NK-92 treated with Interleukin-12 subunit alpha and Interleukin-12 subunit beta, amount 100 ng/mL, for 24 hours (cell line): ENCODE measurements around the gene IRAK3.
"Not testable (repeated sequence)": the region's sequence is repeated elsewhere in the genome, so short reads cannot be mapped to it uniquely, and the experiment has no call there.

Experiments used
- DNase-seq: peaks from one replicate; lab custom pipeline; 2025; lab: John Stamatoyannopoulos, UW

IRAK3 gene

GRCh38 chr12:66174391-66175325, 14.4 kb upstream of the IRAK3 start:
- DNase-seq = not testable (repeated sequence)

- no peak for DNase-seq
Observed at GRCh38 chr12:66176105-66176900, 12.7 kb upstream of the IRAK3 start.

GRCh38 chr12:66182956-66183355, 6.1 kb upstream of the IRAK3 start:
- DNase-seq = no peak

GRCh38 chr12:66184822-66185221, 4.2 kb upstream of the IRAK3 start:
- DNase-seq = not testable (repeated sequence)

GRCh38 chr12:66187036-66187435, 2.0 kb upstream of the IRAK3 start:
- DNase-seq = no peak

DNA sequence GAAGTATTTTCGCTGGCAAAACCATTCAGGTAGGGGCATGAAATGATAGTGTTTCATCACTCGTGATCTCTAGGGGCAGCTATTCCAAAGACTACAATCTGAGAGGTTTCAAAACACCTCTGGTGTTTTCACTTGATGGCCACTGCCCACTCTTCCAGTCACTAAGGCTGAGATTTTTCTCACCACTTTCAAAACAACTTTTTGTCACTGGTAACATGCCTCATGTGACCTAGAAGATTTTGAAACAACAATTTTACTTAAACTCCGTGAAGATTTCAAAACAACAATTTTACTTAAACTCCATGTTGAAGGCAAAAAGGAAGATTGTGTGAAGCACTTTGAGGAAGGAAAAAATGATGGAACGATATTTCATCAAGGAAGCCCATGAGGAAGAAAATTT, 1.2 kb upstream of the IRAK3 start:
- DNase-seq = no peak

DNA sequence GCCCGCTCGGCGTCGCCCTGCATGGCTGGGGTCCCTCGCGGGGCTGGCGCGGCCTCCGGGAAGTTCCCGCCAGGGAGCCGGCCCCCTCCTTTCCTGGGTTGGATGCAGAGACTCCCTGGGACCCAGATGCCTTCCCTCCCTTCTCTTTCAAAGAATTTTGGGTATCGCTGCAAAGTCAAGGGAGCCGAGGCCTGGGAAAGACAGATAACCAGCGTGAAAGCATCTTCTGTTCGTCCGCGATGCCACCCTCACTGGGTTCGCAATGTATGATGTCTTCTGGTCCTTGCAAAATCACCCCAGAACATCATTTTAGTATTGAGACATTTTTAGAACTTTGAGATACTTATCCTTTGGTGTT, 451 bp downstream of the IRAK3 start:
- DNase-seq = no peak

GRCh38 chr12:66189889-66190288, 875 bp downstream of the IRAK3 start:
- DNase-seq = no peak

GRCh38 chr12:66190519-66191370, 1.7 kb downstream of the IRAK3 start:
- no peak for DNase-seq

GRCh38 chr12:66191547-66192126, 2.6 kb downstream of the IRAK3 start:
- no peak for DNase-seq

- no peak for DNase-seq
Observed at GRCh38 chr12:66194122-66194521, 5.1 kb downstream of the IRAK3 start.

GRCh38 chr12:66195242-66195641, 6.2 kb downstream of the IRAK3 start:
- DNase-seq = no peak

- DNase-seq = no peak
Observed at GRCh38 chr12:66196806-66197205, 7.8 kb downstream of the IRAK3 start.

DNA sequence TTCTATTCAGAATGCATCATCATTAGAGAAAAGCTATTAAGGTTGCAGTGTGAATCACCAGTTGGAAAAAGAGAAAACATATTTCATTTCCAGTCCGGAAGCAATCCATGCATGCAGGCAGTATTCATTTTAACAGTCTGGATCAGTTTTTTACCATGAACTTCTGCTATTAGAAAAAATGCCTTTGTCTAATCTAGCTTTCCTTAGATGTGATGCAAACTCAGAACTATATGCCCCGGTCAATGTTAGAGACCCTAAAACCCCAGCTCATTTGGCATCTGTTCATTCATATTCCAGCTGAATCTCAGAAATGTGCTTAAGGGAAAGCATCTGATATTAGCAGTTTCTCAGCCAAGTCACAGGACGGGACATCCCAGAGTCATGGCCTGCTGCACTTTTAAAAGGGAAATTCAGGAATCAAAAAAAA, 8.5 kb downstream of the IRAK3 start:
- no peak for DNase-seq

DNA sequence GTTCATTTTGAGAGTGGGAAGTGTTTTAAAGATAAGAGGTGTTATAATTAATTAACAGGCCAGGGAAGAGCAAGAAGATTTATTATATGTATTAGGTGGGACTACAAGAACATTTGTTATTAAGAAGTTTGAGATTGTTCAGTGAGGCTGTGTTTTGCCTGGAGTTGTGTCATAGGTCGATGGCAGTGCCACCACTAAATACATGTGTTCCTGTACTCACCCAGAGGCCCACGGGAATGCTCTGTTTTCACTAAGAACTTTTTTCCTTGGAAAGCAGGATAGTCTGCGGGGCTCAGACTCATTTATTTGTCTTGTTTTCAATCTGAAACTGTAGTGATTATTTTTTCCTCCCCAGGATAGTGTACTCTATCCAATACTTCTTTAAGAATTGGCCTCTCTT, 10.1 kb downstream of the IRAK3 start:
- no peak for DNase-seq

DNA sequence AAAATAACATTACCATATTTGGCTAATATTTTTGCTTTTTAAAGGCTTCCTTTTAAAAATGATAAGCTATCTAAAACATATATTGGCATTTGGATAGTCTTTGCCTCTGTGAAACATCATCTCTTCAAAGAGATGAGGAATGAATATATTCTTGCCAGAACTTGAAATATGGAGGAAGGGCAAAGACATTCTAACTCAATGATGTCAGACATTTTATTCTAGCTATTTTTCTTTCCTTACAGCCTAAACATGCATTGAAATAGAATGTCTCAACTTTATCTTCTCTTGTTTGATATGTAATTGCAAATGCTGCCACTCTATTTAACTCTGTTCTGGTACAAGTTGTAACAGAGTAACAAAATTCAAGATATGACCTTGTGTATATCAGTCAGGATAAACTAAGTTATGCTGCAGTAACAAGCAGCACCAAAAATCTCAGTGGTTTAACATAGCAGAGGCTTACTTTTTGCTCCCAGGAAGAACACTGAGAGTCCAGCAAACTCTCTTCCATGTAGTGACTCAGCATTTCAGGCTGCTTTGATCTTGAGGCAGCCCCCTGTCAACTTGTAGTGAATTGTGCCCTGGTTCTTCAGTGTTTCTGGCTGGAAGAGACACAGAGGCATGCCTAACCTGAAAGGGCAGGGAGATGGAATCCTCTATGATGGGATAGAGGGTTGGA, 11.0 kb downstream of the IRAK3 start:
- no peak for DNase-seq

DNA sequence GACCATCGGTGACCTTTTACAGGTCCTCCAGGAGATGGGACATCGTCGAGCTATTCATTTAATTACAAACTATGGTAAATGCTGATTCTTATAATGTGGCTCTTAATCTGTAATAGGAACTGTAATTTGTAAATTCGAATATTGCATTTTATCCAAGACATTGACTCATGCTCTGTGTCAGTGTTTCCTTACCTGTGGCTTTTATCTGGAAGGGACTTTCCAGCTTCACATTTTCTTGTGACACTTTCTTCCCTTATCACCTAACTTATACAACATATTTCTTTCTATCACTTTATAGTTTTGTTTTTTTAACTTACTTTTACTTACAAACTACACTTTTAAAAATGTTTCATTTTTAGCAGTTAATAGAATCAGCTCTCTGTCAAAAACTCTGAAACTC, 14.8 kb downstream of the IRAK3 start:
- DNase-seq = no peak

DNA sequence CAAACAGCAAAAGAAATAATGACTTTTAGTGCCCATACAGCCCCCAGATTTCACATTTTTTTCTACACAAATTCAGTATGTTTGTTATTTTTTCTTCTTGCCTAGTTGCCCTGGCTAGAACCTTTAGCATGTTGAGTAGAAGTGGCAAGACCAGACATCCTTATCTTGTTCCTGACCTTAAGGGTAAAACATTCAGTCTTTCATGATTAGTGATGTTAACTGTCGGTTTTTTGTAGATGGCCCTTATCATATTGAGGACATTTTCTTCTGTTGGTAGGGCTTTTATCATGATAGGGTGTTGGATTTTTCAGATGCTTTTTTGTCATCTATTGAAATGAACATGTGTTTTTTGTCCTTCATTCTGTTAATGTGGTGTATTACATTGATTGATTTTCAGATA, 17.1 kb downstream of the IRAK3 start:
- DNase-seq = no peak

DNA sequence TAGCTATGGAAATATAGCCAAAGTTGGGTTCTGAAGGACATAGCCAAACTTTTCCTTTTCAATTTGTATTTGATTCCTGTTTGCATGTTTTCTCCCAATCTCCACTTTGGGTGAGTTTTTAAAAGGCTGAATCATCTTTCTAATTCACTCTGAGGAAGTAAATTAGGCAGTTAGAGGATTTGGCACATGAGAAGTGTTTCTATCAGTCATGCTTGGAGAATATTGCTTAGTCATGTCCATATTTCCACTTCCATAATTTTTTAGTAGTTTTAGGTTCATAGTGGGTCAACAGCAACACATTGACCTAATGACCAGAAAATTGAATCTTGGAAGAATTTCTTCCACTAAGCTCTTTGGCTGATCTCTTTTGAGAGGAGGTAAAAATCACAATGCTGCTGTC, 21.8 kb downstream of the IRAK3 start:
- DNase-seq = no peak

DNA sequence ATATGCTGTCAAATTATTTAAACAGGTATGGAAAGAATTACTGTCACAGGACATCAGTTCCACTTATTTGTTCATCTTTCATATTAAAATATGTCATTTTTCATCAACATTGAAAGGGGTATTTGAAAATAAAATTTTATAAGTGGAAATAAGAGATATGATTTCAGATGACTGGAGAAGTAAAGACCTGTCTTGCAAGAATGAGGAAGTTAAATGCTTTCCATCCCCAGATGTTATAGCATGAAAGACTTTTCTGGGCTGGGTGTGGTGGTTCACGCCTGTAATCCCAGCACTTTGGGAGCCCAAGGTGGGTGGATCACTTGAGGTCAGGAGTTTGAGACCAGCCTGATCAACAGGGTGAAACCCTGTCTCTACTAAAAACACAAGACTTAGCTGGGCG, 22.6 kb downstream of the IRAK3 start:
- not testable (repeated sequence) for DNase-seq

- not testable (repeated sequence) for DNase-seq
Observed at GRCh38 chr12:66213011-66213410, 24.0 kb downstream of the IRAK3 start.
